ENCODE results near the gene MRTFA. TPM values are rescaled to one million over a fixed set of nuclear protein-coding genes. Genes with fewer than 3 reads are reported as not detected.

The MRTFA gene
- total and polyA plus RNA-seq, 9 of the 15 experiments (the other 6 are each of a cell fraction or from before 2014, with no cell fraction given): 0.84 to 21.1 (median 3.7) TPM

DNA sequence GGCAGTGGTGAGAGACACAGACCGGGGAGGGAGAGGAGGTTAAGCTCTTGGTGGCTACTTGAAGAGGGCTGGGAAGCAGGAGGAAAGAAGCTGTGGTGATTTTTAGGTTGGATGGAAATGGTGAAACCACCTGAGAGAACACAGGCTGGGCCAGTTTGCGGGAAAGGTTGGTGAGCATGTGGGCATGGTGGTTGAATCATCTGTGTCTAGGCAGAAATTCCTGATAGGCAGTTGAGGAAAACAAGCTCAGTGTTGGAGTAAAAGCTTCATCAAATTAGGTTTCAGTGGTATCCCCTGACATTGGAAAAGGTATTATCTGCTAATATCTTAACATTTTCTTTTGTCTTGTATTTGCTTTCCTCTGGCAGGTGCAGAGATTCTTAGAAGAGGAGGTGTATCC is 270.5 kb downstream of the MRTFA start:
- Histone ChIP-seq H3K79me2 (ENCODE audit: control insufficient read depth, insufficient read depth, low read length) (peaks cover 5% of the 10 kb centered on the region), H3K9me1 (ENCODE audit: control insufficient read depth, insufficient read depth, low read length) (no peaks in the 10 kb centered on the region), H3K4me1 (replicated peaks in 1 of 2; ENCODE audit: control insufficient read depth in 2 of 2, insufficient read depth in 2 of 2, low read length in 2 of 2) (peaks cover 0 to 5% of the 10 kb centered on the region in 2 experiments; a peak in 3 of 5 replicates), H3K36me3 (ENCODE audit: control insufficient read depth, insufficient read depth, low read length) (peaks cover 81% of the 10 kb centered on the region), H3K9me3 (replicated peaks; ENCODE audit: control insufficient read depth, insufficient read depth, low read depth, low read length) (no peaks in the 10 kb centered on the region), H3K27me3 (ENCODE audit: control insufficient read depth in 2 of 2, insufficient read depth in 2 of 2, low read length in 2 of 2) (no peaks in the 10 kb centered on the region), H4K20me1 (replicated peaks; ENCODE audit: control insufficient read depth, insufficient read depth, low read length) (no peaks in the 10 kb centered on the region), H3K4me3 (no peak overlapping the region), H3K9ac (ENCODE audit: insufficient read depth in 1 of 2, low read depth in 2 of 2, low read length in 2 of 2) (no peak overlapping the region), H2AFZ (ENCODE audit: low read depth, low read length) (no peak overlapping the region), H3K4me2 (ENCODE audit: insufficient read depth, low read length) (no peak overlapping the region), H3K27ac (ENCODE audit: extremely low read depth, low read depth, low read length) (no peak overlapping the region)
- ChIA-PET POLR2A (no interaction called here), CTCF (ENCODE audit: low intra/inter-chr PET ratio) (no interaction called here)
- in situ Hi-C loops (cut with MboI) (no loop called here), intact Hi-C loops (cut with micrococcal nuclease) (no loop called here)
- 100% methylated on average over 2 of the region's 2 CpGs for WGBS (ENCODE audit: insufficient coverage, low coverage, missing lambda C conversion rate)
- no peak for TF ChIP-seq KDM5B (IDR thresholded peaks at IDR 0.05; ENCODE audit: insufficient replicate concordance, low read depth, low read length)
- no peak for TF ChIP-seq POLR2AphosphoS2 (IDR thresholded peaks at IDR 0.05; ENCODE audit: low read length)
- no peak for TF ChIP-seq ZNF431 (CRISPR knock-in tag; IDR thresholded peaks at IDR 0.05)
- no peak for TF ChIP-seq LCOR (CRISPR knock-in tag; IDR thresholded peaks at IDR 0.05)
- TF ChIP-seq BDP1 (IDR thresholded peaks at IDR 0.05; ENCODE audit: insufficient read depth, insufficient read length): no peak
- TF ChIP-seq HEY1 (CRISPR knock-in tag; IDR thresholded peaks at IDR 0.05; ENCODE audit: borderline replicate concordance): no peak
- FAIRE-seq (no peak), DNase-seq (ENCODE audit: extremely low read depth in 1 of 4, low spot score in 3 of 4) (no peak), ATAC-seq (no peak)
- no TSS peak for BruUV-seq (replicated peaks)

DNA sequence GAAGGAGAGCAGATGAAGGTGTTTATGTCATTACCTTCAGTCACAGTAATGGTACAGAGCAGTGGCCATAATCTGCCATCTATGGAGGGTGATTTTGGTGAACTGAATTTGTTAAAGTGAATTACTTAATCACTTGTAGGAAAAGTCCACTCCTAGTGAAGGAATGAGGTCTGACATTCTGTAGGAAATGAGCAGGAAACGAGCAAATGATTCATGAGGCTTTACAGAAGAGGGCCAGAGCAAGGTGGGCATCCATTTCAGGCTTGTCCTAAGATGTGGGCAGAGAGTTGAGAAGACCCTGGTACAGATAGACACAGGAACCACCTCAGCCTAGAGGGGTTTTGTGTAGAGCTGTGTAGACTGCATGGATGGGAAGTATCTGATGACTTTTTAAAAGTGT is 272.1 kb downstream of the MRTFA start:
- ATAC-seq: no peak
- Histone ChIP-seq H3K4me3 (no peak overlapping the region), H3K9me3 (replicated peaks; ENCODE audit: control insufficient read depth, insufficient read depth, low read depth, low read length) (no peaks in the 10 kb centered on the region), H2AFZ (ENCODE audit: low read depth, low read length) (no peak overlapping the region), H3K27me3 (ENCODE audit: control insufficient read depth in 2 of 2, insufficient read depth in 2 of 2, low read length in 2 of 2) (no peaks in the 10 kb centered on the region), H3K36me3 (ENCODE audit: control insufficient read depth, insufficient read depth, low read length) (peaks cover 92% of the 10 kb centered on the region), H3K27ac (ENCODE audit: extremely low read depth, low read depth, low read length) (no peak overlapping the region), H3K9ac (ENCODE audit: insufficient read depth in 1 of 2, low read depth in 2 of 2, low read length in 2 of 2) (no peak overlapping the region), H4K20me1 (replicated peaks; ENCODE audit: control insufficient read depth, insufficient read depth, low read length) (no peaks in the 10 kb centered on the region), H3K4me2 (ENCODE audit: insufficient read depth, low read length) (no peak overlapping the region), H3K9me1 (ENCODE audit: control insufficient read depth, insufficient read depth, low read length) (no peaks in the 10 kb centered on the region), H3K79me2 (ENCODE audit: control insufficient read depth, insufficient read depth, low read length) (no peaks in the 10 kb centered on the region), H3K4me1 (replicated peaks in 1 of 2; ENCODE audit: control insufficient read depth in 2 of 2, insufficient read depth in 2 of 2, low read length in 2 of 2) (no peaks in the 10 kb centered on the region)
- ChIA-PET CTCF (ENCODE audit: low intra/inter-chr PET ratio) (no interaction called here), POLR2A (no interaction called here)
- in situ Hi-C loops (cut with MboI) (no loop called here), intact Hi-C loops (cut with micrococcal nuclease) (no loop called here)
- WGBS (ENCODE audit: insufficient coverage, low coverage, missing lambda C conversion rate): 73% methylated on average over 1 of the region's 1 CpG
- FAIRE-seq: no peak
- TF ChIP-seq STAG1 (CRISPR knock-in tag; IDR thresholded peaks at IDR 0.05; ENCODE audit: borderline replicate concordance) (no peak), TRIM28 (IDR thresholded peaks at IDR 0.05) (no peak), ZNF184 (CRISPR knock-in tag; IDR thresholded peaks at IDR 0.05) (no peak), RFX1 (IDR thresholded peaks at IDR 0.05) (no peak), POLR3A (IDR thresholded peaks at IDR 0.05; ENCODE audit: borderline replicate concordance, extremely low read depth, insufficient read depth, insufficient read length) (no peak), NR2C2 (CRISPR knock-in tag; IDR thresholded peaks at IDR 0.05) (no peak), NR2C2 (tag; IDR thresholded peaks at IDR 0.05) (no peak)
- TF ChIP-seq, protein P1, sequence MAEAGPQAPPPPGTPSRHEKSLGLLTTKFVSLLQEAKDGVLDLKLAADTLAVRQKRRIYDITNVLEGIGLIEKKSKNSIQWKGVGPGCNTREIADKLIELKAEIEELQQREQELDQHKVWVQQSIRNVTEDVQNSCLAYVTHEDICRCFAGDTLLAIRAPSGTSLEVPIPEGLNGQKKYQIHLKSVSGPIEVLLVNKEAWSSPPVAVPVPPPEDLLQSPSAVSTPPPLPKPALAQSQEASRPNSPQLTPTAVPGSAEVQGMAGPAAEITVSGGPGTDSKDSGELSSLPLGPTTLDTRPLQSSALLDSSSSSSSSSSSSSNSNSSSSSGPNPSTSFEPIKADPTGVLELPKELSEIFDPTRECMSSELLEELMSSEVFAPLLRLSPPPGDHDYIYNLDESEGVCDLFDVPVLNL (CRISPR knock-in tag; IDR thresholded peaks at IDR 0.05; ENCODE audit: low read depth): no peak
- no TSS peak for BruUV-seq (replicated peaks)
- no peak for DNase-seq (ENCODE audit: extremely low read depth in 1 of 4, low spot score in 3 of 4)
